SK-N-SH (cell line): Measurements from ENCODE around the gene CRIM1. TPM values are rescaled to one million over a fixed set of nuclear protein-coding genes. Genes with fewer than 3 reads are reported as not detected.

Experiments
- CTCF ChIA-PET: fragments of 300-600, 350-600 bp; formaldehyde crosslinking; extraction: SDS; loops from one replicate; lab custom pipeline; 2021; lab: Yijun Ruan, JAX
- POLR2A ChIA-PET: fragments of 350-600 bp; sonication (Branson Sonifier 250); formaldehyde crosslinking; extraction: SDS; loops from one replicate; lab custom pipeline; 2020; ENCODE audit warnings: antibody characterized with exemption, inconsistent platforms; lab: Yijun Ruan, JAX
- DNase-seq: peaks from one replicate; pipeline ENCODE4 v3.0.0; 2012
- H2AFZ ChIP-seq: fragments of 200-600 bp; sonication (generic); 2 replicates; pipeline ENCODE4 v1.8.1; 2016; ENCODE audit warnings: antibody characterized with exemption, mild to moderate bottlenecking, low read depth
- H3F3A ChIP-seq: fragments of 200-600 bp; sonication (generic); replicated peaks from 2 replicates; pipeline ENCODE3; 2016; ENCODE audit warnings: antibody characterized with exemption, mild to moderate bottlenecking; ENCODE audit not compliant: insufficient read depth
- H3K27ac ChIP-seq, 2 experiments: fragments of 200-500 bp in 1 of 2; fragments of 200-600 bp in 1 of 2; sonication (Bioruptor generic) in 1 of 2; sonication (generic), shearing (Covaris generic) in 1 of 2; 2 replicates each; pipeline versions ENCODE4 v1.5.1 to v1.6.1; 2014 to 2016; ENCODE audit warnings: low read depth in 2 of 2, inconsistent platforms in 1 of 2, low read length in 1 of 2, mild to moderate bottlenecking in 1 of 2, mixed read lengths in 1 of 2
- H3K27me3 ChIP-seq: fragments of 200-600 bp; sonication (generic), shearing (Covaris generic); 2 replicates; pipeline ENCODE4 v1.6.1; 2016; ENCODE audit warnings: mixed run types; ENCODE audit not compliant: insufficient read depth
- H3K36me3 ChIP-seq, 2 experiments: fragments of 200-500 bp in 1 of 2; fragments of 200-600 bp in 1 of 2; sonication (Bioruptor generic) in 1 of 2; sonication (generic) in 1 of 2; replicated peaks in 1 of 2; 2 replicates each; pipeline versions ENCODE3 to v1.5.1; 2014 to 2016; ENCODE audit warnings: low read length in 1 of 2, mild to moderate bottlenecking in 1 of 2; ENCODE audit not compliant: insufficient read depth in 2 of 2, control insufficient read depth in 1 of 2
- H3K4me1 ChIP-seq, 2 experiments: fragments of 200-500 bp in 1 of 2; fragments of 200-600 bp in 1 of 2; sonication (Bioruptor generic) in 1 of 2; sonication (generic), shearing (Covaris generic) in 1 of 2; 2 replicates each; pipeline versions ENCODE4 v1.5.1 to v1.6.1; 2014 to 2016; ENCODE audit warnings: low read depth in 1 of 2, low read length in 1 of 2, mixed run types in 1 of 2; ENCODE audit not compliant: insufficient read depth in 2 of 2, control insufficient read depth in 1 of 2
- H3K4me2 ChIP-seq: fragments of 200-600 bp; sonication (generic), shearing (Covaris generic); 2 replicates; pipeline ENCODE4 v1.6.1; 2017; ENCODE audit warnings: mixed run types
- H3K4me3 ChIP-seq, 2 experiments: fragments of 200-500 bp in 1 of 2; fragments of 200-600 bp in 1 of 2; sonication (Bioruptor generic) in 1 of 2; sonication (generic), shearing (Covaris generic) in 1 of 2; 2 replicates each; pipeline versions ENCODE4 v1.5.1 to v1.8.1; 2014 to 2016; ENCODE audit warnings: low read depth in 2 of 2, inconsistent platforms in 1 of 2, low read length in 1 of 2, mild to moderate bottlenecking in 1 of 2, mixed read lengths in 1 of 2, moderate library complexity in 1 of 2
- H3K79me2 ChIP-seq: fragments of 200-600 bp; sonication (generic); 2 replicates; pipeline ENCODE4 v1.8.1; 2017; ENCODE audit warnings: mild to moderate bottlenecking; ENCODE audit not compliant: insufficient read depth
- H3K9ac ChIP-seq: fragments of 200-600 bp; sonication (generic); 2 replicates; pipeline ENCODE4 v1.6.1; 2017; ENCODE audit warnings: mixed run types
- H3K9me2 ChIP-seq: fragments of 200-600 bp; sonication (generic); 2 replicates; pipeline ENCODE4 v1.6.1; 2017; ENCODE audit warnings: mixed run types
- H3K9me3 ChIP-seq: fragments of 200-600 bp; sonication (generic); 2 replicates; pipeline ENCODE4 v1.6.1; 2017; ENCODE audit warnings: mixed run types, mild to moderate bottlenecking, moderate library complexity
- H4K20me1 ChIP-seq: fragments of 200-600 bp; sonication (generic); 2 replicates; pipeline ENCODE4 v1.6.1; 2017; ENCODE audit warnings: mild to moderate bottlenecking, mixed run types; ENCODE audit not compliant: insufficient read depth
- CTCF ChIP-seq: fragments of 200-600 bp; sonication (generic); IDR thresholded peaks from 2 replicates; pipeline ENCODE4 v1.6.1; 2017; ENCODE audit warnings: antibody characterized with exemption, mild to moderate bottlenecking, moderate library complexity
- ELF1 ChIP-seq: IDR thresholded peaks from 2 replicates; pipeline ENCODE4 v1.4.0; 2012
- EP300 ChIP-seq, 2 experiments: IDR thresholded peaks; 2 replicates each; pipeline versions ENCODE4 v1.4.0 to v1.6.1; 2012; ENCODE audit warnings: borderline replicate concordance in 1 of 2, low read depth in 1 of 2, low read length in 1 of 2
- FOSL2 ChIP-seq: IDR thresholded peaks from 2 replicates; pipeline ENCODE4 v1.4.0; 2012; ENCODE audit warnings: low read depth, mild to moderate bottlenecking, moderate library complexity, borderline replicate concordance
- FOXJ3 ChIP-seq: sonication (generic); formaldehyde crosslinking; IDR thresholded peaks from 2 replicates; pipeline ENCODE4 v1.5.1; 2020; ENCODE audit warnings: mild to moderate bottlenecking, missing genetic modification reagents
- FOXM1 ChIP-seq: IDR thresholded peaks from 2 replicates; pipeline ENCODE4 v1.4.0; 2012; ENCODE audit warnings: low read depth, mild to moderate bottlenecking
- GABPA ChIP-seq: IDR thresholded peaks from 2 replicates; pipeline ENCODE4 v1.4.0; 2012; ENCODE audit warnings: low read depth, mild to moderate bottlenecking
- GATA2 ChIP-seq: sonication (generic); formaldehyde crosslinking; IDR thresholded peaks from 2 replicates; pipeline ENCODE4 v1.5.0; 2020; ENCODE audit warnings: mild to moderate bottlenecking, missing genetic modification reagents
- JUND ChIP-seq: IDR thresholded peaks from 2 replicates; pipeline ENCODE4 v1.4.0; 2012
- MAX ChIP-seq: IDR thresholded peaks from 2 replicates; pipeline ENCODE4 v1.4.0; 2012; ENCODE audit warnings: low read depth
- MEF2A ChIP-seq: IDR thresholded peaks from 2 replicates; pipeline ENCODE4 v1.4.0; 2012; ENCODE audit warnings: low read depth, borderline replicate concordance
- MXI1 ChIP-seq: IDR thresholded peaks from 2 replicates; pipeline ENCODE4 v1.6.1; 2012; ENCODE audit warnings: mild to moderate bottlenecking, low read depth, low read length, improper control_type of control experiment
- NFIC ChIP-seq: IDR thresholded peaks from 2 replicates; pipeline ENCODE4 v1.4.0; 2012; ENCODE audit warnings: borderline replicate concordance
- NRF1 ChIP-seq: IDR thresholded peaks from 2 replicates; pipeline ENCODE4 v1.6.1; 2012; ENCODE audit warnings: low read depth, mild to moderate bottlenecking, low read length
- POLR2AphosphoS5 ChIP-seq: IDR thresholded peaks from 2 replicates; pipeline ENCODE4 v1.6.1; 2012; ENCODE audit warnings: low read depth, low read length
- REST ChIP-seq: IDR thresholded peaks from 2 replicates; pipeline ENCODE4 v1.6.1; 2012; ENCODE audit warnings: mild to moderate bottlenecking, low read depth, low read length, moderate library complexity
- RFX5 ChIP-seq: IDR thresholded peaks from 2 replicates; pipeline ENCODE4 v1.6.1; 2012; ENCODE audit warnings: mild to moderate bottlenecking, improper control_type of control experiment, low read length
- SMC3 ChIP-seq: IDR thresholded peaks from 2 replicates; pipeline ENCODE4 v1.6.1; 2012; ENCODE audit warnings: low read depth, low read length, improper control_type of control experiment
- TAF1 ChIP-seq: IDR thresholded peaks from 2 replicates; pipeline ENCODE4 v1.6.1; 2012; ENCODE audit warnings: low read depth, mild to moderate bottlenecking, low read length, moderate library complexity, borderline replicate concordance
- TCF12 ChIP-seq: IDR thresholded peaks from 2 replicates; pipeline ENCODE4 v1.4.0; 2012
- TEAD4 ChIP-seq: IDR thresholded peaks from 2 replicates; pipeline ENCODE4 v1.4.0; 2012; ENCODE audit warnings: mild to moderate bottlenecking, borderline replicate concordance; ENCODE audit not compliant: insufficient read depth
- USF2 ChIP-seq: fragments of 150-350 bp; IDR thresholded peaks from 2 replicates; pipeline ENCODE4 v1.6.1; 2017; ENCODE audit warnings: antibody characterized with exemption, low read length, low read depth, borderline replicate concordance
- YY1 ChIP-seq: IDR thresholded peaks from 2 replicates; pipeline ENCODE4 v1.4.0; 2012; ENCODE audit warnings: low read depth, mild to moderate bottlenecking
- WGBS: methylation state at CpG from one replicate; pipeline ENCODE4 v1.1.6; 2017; ENCODE audit warnings: low lambda C conversion rate; 5-methylcytosine and 5-hydroxymethylcytosine counted together
- polyA plus RNA-seq, 3 experiments: library from polyadenylated mRNA; depleted of rRNA; stranded (reverse); fragments of >200 nt; gene quantifications; 2 replicates each; pipeline ENCODE4 v1.2.3, GENCODE V29; 2012
- TF ChIP-seq, protein P1 (sequence below): IDR thresholded peaks from 2 replicates; pipeline ENCODE4; 2012
- TF ChIP-seq, protein P2 (sequence below): IDR thresholded peaks from 2 replicates; pipeline ENCODE4 v1.4.0; 2012; ENCODE audit warnings: low read depth, borderline replicate concordance

Gene CRIM1
- polyA plus RNA-seq, 1 of the 3 experiments (the other 2 are of a cell fraction) = 244 TPM

DNA sequence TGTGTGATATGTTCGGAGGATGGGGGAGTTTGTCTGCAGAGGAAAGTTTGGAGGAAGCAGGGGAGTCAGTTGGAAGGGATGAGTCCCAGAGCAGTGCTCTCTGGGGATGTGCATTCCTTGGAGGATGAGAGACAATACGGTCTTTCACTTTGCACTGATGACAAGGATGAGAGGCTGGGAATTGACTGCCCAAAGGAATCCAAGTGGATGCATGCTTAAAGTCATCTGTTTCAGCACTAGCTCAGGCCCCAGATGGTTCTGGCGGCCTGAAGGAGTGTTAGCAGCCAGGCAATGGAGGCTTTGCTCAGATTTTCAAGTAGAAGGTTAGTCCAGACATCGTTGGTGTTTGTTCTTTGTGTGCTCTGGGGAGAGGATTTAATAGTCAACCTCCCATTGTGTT, 100.2 kb downstream of the CRIM1 start:
- Histone ChIP-seq H4K20me1 (peaks cover 5% of the 10 kb centered on the region; the same call in 1 of the 2 replicates), H3K27me3 (no peaks in the 10 kb centered on the region), H3K27ac (peak overlapping the region; percentile 78 to 95; a peak in 3 of 4 replicates), H3K9me2 (no peaks in the 10 kb centered on the region), H3K4me3 (peak overlapping the region in 1 of 2 experiments; percentile 17; a peak in 1 of 4 replicates), H3F3A (peaks cover 90% of the 10 kb centered on the region), H3K4me2 (peak overlapping the region; percentile 69), H2AFZ (no peak overlapping the region), H3K4me1 (peaks cover 13 to 93% of the 10 kb centered on the region in 2 experiments), H3K9ac (peak overlapping the region; percentile 67), H3K79me2 (peaks cover 98% of the 10 kb centered on the region), H3K9me3 (no peaks in the 10 kb centered on the region), H3K36me3 (peaks cover 23 to 26% of the 10 kb centered on the region in 2 experiments)
- TF ChIP-seq TCF12 (peak; percentile 80), FOXM1 (no peak), FOSL2 (no peak), JUND (no peak), RFX5 (no peak), MAX (peak; percentile 63; the same call in 1 of the 2 replicates), FOXJ3 (no peak), EP300 (IDR thresholded peaks at IDR 0.05; ENCODE audit: borderline replicate concordance in 1 of 2, low read depth in 1 of 2, low read length in 1 of 2) (peak in 1 of 2 experiments; percentile 67; a peak in 1 of 4 replicates), GABPA (no peak), MXI1 (no peak), NRF1 (no peak), ELF1 (no peak), YY1 (no peak), USF2 (no peak), POLR2AphosphoS5 (peak; percentile 28; the same call in 1 of the 2 replicates), TEAD4 (0 out of 2 replicates have a peak, but pooled peaks have one; percentile 29), TAF1 (peak; percentile 50; the same call in 1 of the 2 replicates), MEF2A (no peak), NFIC (peak; percentile 40; the same call in 1 of the 2 replicates), CTCF (no peak), SMC3 (no peak), REST (0 out of 2 replicates have a peak, but pooled peaks have one; percentile 27), GATA2 (CRISPR knock-in tag) (no peak)
- TF ChIP-seq, protein P1, sequence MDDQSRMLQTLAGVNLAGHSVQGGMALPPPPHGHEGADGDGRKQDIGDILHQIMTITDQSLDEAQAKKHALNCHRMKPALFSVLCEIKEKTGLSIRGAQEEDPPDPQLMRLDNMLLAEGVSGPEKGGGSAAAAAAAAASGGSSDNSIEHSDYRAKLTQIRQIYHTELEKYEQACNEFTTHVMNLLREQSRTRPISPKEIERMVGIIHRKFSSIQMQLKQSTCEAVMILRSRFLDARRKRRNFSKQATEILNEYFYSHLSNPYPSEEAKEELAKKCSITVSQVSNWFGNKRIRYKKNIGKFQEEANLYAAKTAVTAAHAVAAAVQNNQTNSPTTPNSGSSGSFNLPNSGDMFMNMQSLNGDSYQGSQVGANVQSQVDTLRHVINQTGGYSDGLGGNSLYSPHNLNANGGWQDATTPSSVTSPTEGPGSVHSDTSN = peak; percentile 61
- TF ChIP-seq, protein P2, sequence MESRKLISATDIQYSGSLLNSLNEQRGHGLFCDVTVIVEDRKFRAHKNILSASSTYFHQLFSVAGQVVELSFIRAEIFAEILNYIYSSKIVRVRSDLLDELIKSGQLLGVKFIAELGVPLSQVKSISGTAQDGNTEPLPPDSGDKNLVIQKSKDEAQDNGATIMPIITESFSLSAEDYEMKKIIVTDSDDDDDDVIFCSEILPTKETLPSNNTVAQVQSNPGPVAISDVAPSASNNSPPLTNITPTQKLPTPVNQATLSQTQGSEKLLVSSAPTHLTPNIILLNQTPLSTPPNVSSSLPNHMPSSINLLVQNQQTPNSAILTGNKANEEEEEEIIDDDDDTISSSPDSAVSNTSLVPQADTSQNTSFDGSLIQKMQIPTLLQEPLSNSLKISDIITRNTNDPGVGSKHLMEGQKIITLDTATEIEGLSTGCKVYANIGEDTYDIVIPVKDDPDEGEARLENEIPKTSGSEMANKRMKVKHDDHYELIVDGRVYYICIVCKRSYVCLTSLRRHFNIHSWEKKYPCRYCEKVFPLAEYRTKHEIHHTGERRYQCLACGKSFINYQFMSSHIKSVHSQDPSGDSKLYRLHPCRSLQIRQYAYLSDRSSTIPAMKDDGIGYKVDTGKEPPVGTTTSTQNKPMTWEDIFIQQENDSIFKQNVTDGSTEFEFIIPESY = 0 out of 2 replicates have a peak, but pooled peaks have one; percentile 50
- WGBS = 24% methylated on average over 4 of the region's 4 CpGs
- DNase-seq = no peak
- POLR2A ChIA-PET = no interaction called here
- CTCF ChIA-PET = interaction anchor here (1.0 kb wide), 1 partner anchor 15 kb away, joined by 3 read pairs; no protein-coding TSS in a partner anchor
